Gastrocnemius medialis (tissue), 4 donors: ENCODE data around the gene VSTM2B. TPM values are rescaled to one million over a fixed set of nuclear protein-coding genes. Genes with fewer than 3 reads are reported as not detected.

Source experiments
- ATAC-seq, 2 donors: fragments of 150-250 bp; one replicate each; pipeline ENCODE4 v1.9.1; 2016
- DNase-seq, 2 donors: peaks; one replicate each; pipeline ENCODE4 v3.0.0-alpha.2; 2019
- H3K27ac ChIP-seq, 4 donors: fragments of 200-600 bp; sonication (generic); 1 replicate in 1 of 4; 2 replicates in 3 of 4; pipeline ENCODE4 v1.5.1; 2016 to 2018; ENCODE audit warnings: mild to moderate bottlenecking in 2 of 4, moderate library complexity in 1 of 4
- H3K27me3 ChIP-seq, 3 donors: fragments of 200-600 bp; sonication (generic) in 2 of 3; 1 replicate in 1 of 3; 2 replicates in 2 of 3; pipeline versions ENCODE4 v1.5.1 to v1.6.0; 2016 to 2019; ENCODE audit warnings: mild to moderate bottlenecking in 1 of 3, moderate library complexity in 1 of 3
- H3K36me3 ChIP-seq, 2 donors: fragments of 200-600 bp; sonication (generic) in 1 of 2; one replicate each; pipeline ENCODE4 v1.5.1; 2017 to 2018
- H3K4me1 ChIP-seq, 2 donors: fragments of 200-600 bp; sonication (generic) in 1 of 2; one replicate each; pipeline ENCODE4 v1.5.1; 2016 to 2017; ENCODE audit warnings: mild to moderate bottlenecking in 2 of 2
- H3K4me3 ChIP-seq, 4 donors: fragments of 200-600 bp; sonication (generic) in 3 of 4; 1 replicate in 1 of 4; 2 replicates in 3 of 4; pipeline ENCODE4 v1.5.1; 2016 to 2019; ENCODE audit warnings: mild to moderate bottlenecking in 2 of 4
- H3K9me3 ChIP-seq, 3 donors: fragments of 200-600 bp; sonication (generic) in 2 of 3; 1 replicate in 1 of 3; 2 replicates in 2 of 3; pipeline ENCODE4 v1.5.1; 2016 to 2019
- POLR2A ChIP-seq, 2 donors: fragments of 450-650 bp; IDR thresholded peaks; one replicate each; pipeline ENCODE4 v1.6.1; 2017; ENCODE audit warnings: antibody characterized with exemption in 2 of 2, mild to moderate bottlenecking in 2 of 2, moderate library complexity in 2 of 2
- in situ Hi-C, 4 donors: fragments of 200-750 bp; cut with MboI; loops; one replicate each; pipeline versions ENCODE4 v1.15.0 to v1.8.0; 2017; ENCODE audit warnings: low sequenced_read_pairs in 4 of 4
- intact Hi-C: fragments of 100-400 bp; cut with DNase I; formaldehyde crosslinking; loops from one replicate; pipeline ENCODE4 v1.15.1; 2023; ENCODE audit warnings: low total_unique reads
- total RNA-seq, 4 donors: library from RNA; depleted of rRNA; stranded (reverse); fragments of >200 nt; gene quantifications; one replicate each; pipeline versions ENCODE4 v1.1.0 to v1.2.3, GENCODE V29; 2016
- TF ChIP-seq, protein P1 (sequence below), 5 experiments: fragments of 450-650 bp in 3 of 5; fragments of 200-600 bp in 2 of 5; sonication (generic) in 2 of 5; IDR thresholded peaks in 4 of 5; conservative IDR thresholded peaks in 1 of 5; 1 replicate in 4 of 5; 2 replicates in 1 of 5; pipeline ENCODE4 v1.5.1; 2016 to 2019; ENCODE audit warnings: antibody characterized with exemption in 5 of 5, mild to moderate bottlenecking in 3 of 5, moderate library complexity in 3 of 5

Gene VSTM2B
- total RNA-seq, 4 donors from 2014 or later, result not detected

- intact Hi-C loops (loop anchor here (5.0 kb wide), 1 partner anchor 649 kb away; no protein-coding TSS in a partner anchor), in situ Hi-C loops (no loop called here)
- Histone ChIP-seq H3K4me3 (no peak overlapping the region), H3K36me3 (no peaks in the 10 kb centered on the region), H3K27ac (no peak overlapping the region), H3K27me3 (peaks cover 32 to 38% (median 36%) of the 10 kb centered on the region in 3 donors), H3K4me1 (no peaks in the 10 kb centered on the region), H3K9me3 (no peaks in the 10 kb centered on the region)
- DNase-seq, result no peak
- ATAC-seq, result no peak
- TF ChIP-seq POLR2A (IDR thresholded peaks at IDR 0.05), result no peak
- TF ChIP-seq, protein P1, sequence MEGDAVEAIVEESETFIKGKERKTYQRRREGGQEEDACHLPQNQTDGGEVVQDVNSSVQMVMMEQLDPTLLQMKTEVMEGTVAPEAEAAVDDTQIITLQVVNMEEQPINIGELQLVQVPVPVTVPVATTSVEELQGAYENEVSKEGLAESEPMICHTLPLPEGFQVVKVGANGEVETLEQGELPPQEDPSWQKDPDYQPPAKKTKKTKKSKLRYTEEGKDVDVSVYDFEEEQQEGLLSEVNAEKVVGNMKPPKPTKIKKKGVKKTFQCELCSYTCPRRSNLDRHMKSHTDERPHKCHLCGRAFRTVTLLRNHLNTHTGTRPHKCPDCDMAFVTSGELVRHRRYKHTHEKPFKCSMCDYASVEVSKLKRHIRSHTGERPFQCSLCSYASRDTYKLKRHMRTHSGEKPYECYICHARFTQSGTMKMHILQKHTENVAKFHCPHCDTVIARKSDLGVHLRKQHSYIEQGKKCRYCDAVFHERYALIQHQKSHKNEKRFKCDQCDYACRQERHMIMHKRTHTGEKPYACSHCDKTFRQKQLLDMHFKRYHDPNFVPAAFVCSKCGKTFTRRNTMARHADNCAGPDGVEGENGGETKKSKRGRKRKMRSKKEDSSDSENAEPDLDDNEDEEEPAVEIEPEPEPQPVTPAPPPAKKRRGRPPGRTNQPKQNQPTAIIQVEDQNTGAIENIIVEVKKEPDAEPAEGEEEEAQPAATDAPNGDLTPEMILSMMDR (IDR thresholded peaks at IDR 0.05 in 4 of 5, conservative IDR thresholded peaks at IDR 0.05 in 1 of 5), result no peak
Measured at GRCh38 chr19:29532956-29533355, 7.2 kb downstream of the VSTM2B start.

GRCh38 chr19:29533578-29534544 lies 8.1 kb downstream of the VSTM2B start:
- no peaks in the 10 kb centered on the region for H3K36me3 ChIP-seq
- H3K27ac ChIP-seq, result no peak overlapping the region
- in situ Hi-C loops, result no loop called here
- peaks cover 23 to 31% (median 29%) of the 10 kb centered on the region in 3 donors for H3K27me3 ChIP-seq
- H3K4me1 ChIP-seq, result no peaks in the 10 kb centered on the region
- no peaks in the 10 kb centered on the region for H3K9me3 ChIP-seq
- intact Hi-C loops, result loop anchor here (5.0 kb wide), 1 partner anchor 648 kb away; no protein-coding TSS in a partner anchor
- TF ChIP-seq POLR2A (IDR thresholded peaks at IDR 0.05), result no peak
- TF ChIP-seq, protein P1 (IDR thresholded peaks at IDR 0.05 in 4 of 5, conservative IDR thresholded peaks at IDR 0.05 in 1 of 5), result no peak
- ATAC-seq, result no peak
- no peak overlapping the region for H3K4me3 ChIP-seq
- DNase-seq, result no peak

DNA sequence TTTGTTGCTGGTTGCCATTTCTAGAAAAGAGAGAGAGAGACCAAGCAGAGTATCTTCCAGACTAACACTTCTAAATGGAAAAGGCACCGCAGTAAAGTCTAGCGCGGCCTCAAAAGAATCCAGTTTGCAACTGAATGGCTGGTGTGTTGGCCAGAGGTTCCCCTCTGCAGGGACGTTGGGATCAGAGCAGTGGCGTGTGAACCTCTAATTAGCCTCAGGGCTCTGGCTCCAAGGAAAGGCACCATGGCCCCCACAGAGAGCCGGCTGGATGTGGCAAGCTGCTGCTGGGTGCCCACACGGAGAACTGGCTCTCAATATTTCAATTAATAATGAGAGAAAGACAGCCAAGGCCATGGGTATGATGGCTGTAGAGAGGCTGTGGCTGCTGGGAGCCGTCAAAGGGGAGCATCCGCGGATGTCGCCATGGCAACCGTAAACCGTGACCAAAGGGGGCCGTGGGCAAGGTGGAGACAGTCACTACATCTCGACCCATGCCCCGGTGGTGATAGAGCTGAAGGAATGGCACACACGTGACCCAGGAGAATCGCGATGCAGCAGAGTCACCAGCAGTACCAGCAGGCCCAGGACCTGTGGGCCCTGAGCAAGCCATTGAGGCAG lies 9.5 kb downstream of the VSTM2B start:
- DNase-seq (no peak), ATAC-seq (no peak)
- intact Hi-C loops, result no loop called here
- in situ Hi-C loops, result no loop called here
- Histone ChIP-seq H3K4me3 (no peak overlapping the region), H3K27ac (no peak overlapping the region), H3K9me3 (no peaks in the 10 kb centered on the region), H3K36me3 (no peaks in the 10 kb centered on the region), H3K4me1 (no peaks in the 10 kb centered on the region), H3K27me3 (peaks cover 10 to 19% (median 15%) of the 10 kb centered on the region in 3 donors)
- TF ChIP-seq, protein P1 (IDR thresholded peaks at IDR 0.05 in 4 of 5, conservative IDR thresholded peaks at IDR 0.05 in 1 of 5), result no peak
- no peak for TF ChIP-seq POLR2A (IDR thresholded peaks at IDR 0.05)

DNA sequence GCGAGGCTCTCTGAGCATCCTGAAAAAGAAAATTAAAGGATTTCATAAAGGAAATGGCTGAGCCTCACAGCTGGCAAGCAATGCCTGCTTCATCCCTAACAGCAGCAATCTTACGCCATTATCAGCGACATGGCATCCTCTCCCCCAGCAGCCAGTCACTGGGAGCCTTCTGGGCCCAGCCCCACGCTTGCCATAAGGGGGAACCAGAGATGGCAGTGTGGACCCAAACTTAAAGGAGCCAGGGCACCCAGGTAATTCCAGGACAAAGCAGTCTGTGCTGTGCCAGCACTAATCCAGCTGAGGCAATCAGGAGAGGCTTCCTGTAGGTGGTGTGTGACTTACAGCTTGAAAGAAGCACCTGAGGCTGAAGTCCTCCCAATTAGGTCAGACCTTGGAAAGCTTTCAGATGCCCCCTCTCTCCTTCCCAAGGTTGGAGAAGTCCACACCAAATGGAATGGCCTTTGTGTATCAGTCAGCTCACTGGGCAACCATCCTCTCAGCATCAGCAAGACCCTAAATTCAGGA lies 10.3 kb downstream of the VSTM2B start:
- H3K4me3 ChIP-seq, result no peak overlapping the region
- no peak for TF ChIP-seq POLR2A (IDR thresholded peaks at IDR 0.05)
- TF ChIP-seq, protein P1 (IDR thresholded peaks at IDR 0.05 in 4 of 5, conservative IDR thresholded peaks at IDR 0.05 in 1 of 5), result no peak
- H3K27me3 ChIP-seq, result peaks cover 3 to 15% (median 7%) of the 10 kb centered on the region in 3 donors
- in situ Hi-C loops (no loop called here), intact Hi-C loops (no loop called here)
- no peaks in the 10 kb centered on the region for H3K4me1 ChIP-seq
- DNase-seq (no peak), ATAC-seq (no peak)
- no peaks in the 10 kb centered on the region for H3K9me3 ChIP-seq
- H3K27ac ChIP-seq, result no peak overlapping the region
- H3K36me3 ChIP-seq, result no peaks in the 10 kb centered on the region
